ENCODE results near the gene TBC1D4.
A peak's percentile ranks its signal among the peaks of the same experiment; 100 is the strongest.

DNA sequence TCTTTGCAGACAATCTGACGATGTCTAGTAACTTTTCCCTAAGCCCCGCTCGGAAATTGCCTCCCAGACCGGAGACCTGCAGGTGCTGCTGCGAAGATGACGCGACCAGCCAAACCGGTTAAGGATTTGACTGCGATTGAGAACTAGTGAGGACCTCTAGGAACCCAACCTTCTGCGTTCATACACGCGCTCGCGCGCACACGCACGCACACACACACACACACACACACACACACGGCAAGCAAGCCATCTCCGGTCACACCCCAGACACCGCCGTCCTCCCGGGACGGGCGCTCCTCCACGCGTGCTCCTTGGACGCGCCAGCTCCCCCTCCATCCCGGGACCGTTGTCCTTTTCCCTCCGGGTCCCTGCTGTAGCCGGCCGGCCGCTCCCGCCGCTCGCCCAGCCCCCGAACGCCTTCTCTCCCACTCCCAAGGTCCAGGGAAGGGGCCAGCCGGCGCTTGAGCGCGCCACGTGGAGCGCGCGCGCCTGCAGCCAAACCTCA lies 1.2 kb downstream of the TBC1D4 start:
- TF ChIP-seq POLR2AphosphoS5 (IDR thresholded peaks at IDR 0.05; ENCODE audit: low read depth) (no peak), ZNF114 (CRISPR knock-in tag; IDR thresholded peaks at IDR 0.05) (no peak), EZH2 (IDR thresholded peaks at IDR 0.05; ENCODE audit: low read depth, unreplicated experiment) (no peak), CREB1 (CRISPR knock-in tag; IDR thresholded peaks at IDR 0.05; ENCODE audit: low read depth) (peak; percentile 68), EZH2phosphoT487 (IDR thresholded peaks at IDR 0.05; ENCODE audit: unreplicated experiment) (no peak), JUNB (IDR thresholded peaks at IDR 0.05; ENCODE audit: unreplicated experiment) (no peak)
- TF ChIP-seq, protein P1, sequence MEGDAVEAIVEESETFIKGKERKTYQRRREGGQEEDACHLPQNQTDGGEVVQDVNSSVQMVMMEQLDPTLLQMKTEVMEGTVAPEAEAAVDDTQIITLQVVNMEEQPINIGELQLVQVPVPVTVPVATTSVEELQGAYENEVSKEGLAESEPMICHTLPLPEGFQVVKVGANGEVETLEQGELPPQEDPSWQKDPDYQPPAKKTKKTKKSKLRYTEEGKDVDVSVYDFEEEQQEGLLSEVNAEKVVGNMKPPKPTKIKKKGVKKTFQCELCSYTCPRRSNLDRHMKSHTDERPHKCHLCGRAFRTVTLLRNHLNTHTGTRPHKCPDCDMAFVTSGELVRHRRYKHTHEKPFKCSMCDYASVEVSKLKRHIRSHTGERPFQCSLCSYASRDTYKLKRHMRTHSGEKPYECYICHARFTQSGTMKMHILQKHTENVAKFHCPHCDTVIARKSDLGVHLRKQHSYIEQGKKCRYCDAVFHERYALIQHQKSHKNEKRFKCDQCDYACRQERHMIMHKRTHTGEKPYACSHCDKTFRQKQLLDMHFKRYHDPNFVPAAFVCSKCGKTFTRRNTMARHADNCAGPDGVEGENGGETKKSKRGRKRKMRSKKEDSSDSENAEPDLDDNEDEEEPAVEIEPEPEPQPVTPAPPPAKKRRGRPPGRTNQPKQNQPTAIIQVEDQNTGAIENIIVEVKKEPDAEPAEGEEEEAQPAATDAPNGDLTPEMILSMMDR (conservative IDR thresholded peaks at IDR 0.05; ENCODE audit: low read depth in 2 of 2): no peak
- TF ChIP-seq, protein P2, sequence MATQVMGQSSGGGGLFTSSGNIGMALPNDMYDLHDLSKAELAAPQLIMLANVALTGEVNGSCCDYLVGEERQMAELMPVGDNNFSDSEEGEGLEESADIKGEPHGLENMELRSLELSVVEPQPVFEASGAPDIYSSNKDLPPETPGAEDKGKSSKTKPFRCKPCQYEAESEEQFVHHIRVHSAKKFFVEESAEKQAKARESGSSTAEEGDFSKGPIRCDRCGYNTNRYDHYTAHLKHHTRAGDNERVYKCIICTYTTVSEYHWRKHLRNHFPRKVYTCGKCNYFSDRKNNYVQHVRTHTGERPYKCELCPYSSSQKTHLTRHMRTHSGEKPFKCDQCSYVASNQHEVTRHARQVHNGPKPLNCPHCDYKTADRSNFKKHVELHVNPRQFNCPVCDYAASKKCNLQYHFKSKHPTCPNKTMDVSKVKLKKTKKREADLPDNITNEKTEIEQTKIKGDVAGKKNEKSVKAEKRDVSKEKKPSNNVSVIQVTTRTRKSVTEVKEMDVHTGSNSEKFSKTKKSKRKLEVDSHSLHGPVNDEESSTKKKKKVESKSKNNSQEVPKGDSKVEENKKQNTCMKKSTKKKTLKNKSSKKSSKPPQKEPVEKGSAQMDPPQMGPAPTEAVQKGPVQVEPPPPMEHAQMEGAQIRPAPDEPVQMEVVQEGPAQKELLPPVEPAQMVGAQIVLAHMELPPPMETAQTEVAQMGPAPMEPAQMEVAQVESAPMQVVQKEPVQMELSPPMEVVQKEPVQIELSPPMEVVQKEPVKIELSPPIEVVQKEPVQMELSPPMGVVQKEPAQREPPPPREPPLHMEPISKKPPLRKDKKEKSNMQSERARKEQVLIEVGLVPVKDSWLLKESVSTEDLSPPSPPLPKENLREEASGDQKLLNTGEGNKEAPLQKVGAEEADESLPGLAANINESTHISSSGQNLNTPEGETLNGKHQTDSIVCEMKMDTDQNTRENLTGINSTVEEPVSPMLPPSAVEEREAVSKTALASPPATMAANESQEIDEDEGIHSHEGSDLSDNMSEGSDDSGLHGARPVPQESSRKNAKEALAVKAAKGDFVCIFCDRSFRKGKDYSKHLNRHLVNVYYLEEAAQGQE (IDR thresholded peaks at IDR 0.05; ENCODE audit: unreplicated experiment): no peak
